Stimulated activated CD4-positive, alpha-beta T cell treated with anti-CD3 and anti-CD28 coated beads, TNF-alpha, amount 100 ng/mL, for 24 hours (primary cell): ENCODE measurements around the gene ZBTB16.

ENCODE experiments used
- DNase-seq, 3 experiments: peaks; one replicate each; pipeline ENCODE4 v3.0.0-alpha.2; 2020; ENCODE audit warnings: low read depth in 3 of 3

The ZBTB16 gene

GRCh38 chr11:114063829-114064201, 4.3 kb downstream of the ZBTB16 start:
- DNase-seq = no peak

GRCh38 chr11:114064216-114064615, 4.7 kb downstream of the ZBTB16 start:
- DNase-seq = no peak

GRCh38 chr11:114065094-114065493, 5.6 kb downstream of the ZBTB16 start:
- no peak for DNase-seq

- no peak for DNase-seq
Observed at GRCh38 chr11:114066046-114066648, 6.6 kb downstream of the ZBTB16 start.

GRCh38 chr11:114068327-114068726, 8.8 kb downstream of the ZBTB16 start:
- no peak for DNase-seq

- no peak for DNase-seq
Observed at GRCh38 chr11:114070464-114071139, 11.1 kb downstream of the ZBTB16 start.

- no peak for DNase-seq
Observed at GRCh38 chr11:114073007-114073827, 13.7 kb downstream of the ZBTB16 start.

- no peak for DNase-seq
Observed at GRCh38 chr11:114073828-114074381, 14.4 kb downstream of the ZBTB16 start.

- no peak for DNase-seq
Observed at GRCh38 chr11:114074546-114075343, 15.2 kb downstream of the ZBTB16 start.

- no peak for DNase-seq
Observed at GRCh38 chr11:114075344-114075610, 15.8 kb downstream of the ZBTB16 start.

GRCh38 chr11:114075891-114076441, 16.5 kb downstream of the ZBTB16 start:
- DNase-seq = no peak

GRCh38 chr11:114076921-114077331, 17.4 kb downstream of the ZBTB16 start:
- no peak for DNase-seq

GRCh38 chr11:114077482-114078305, 18.2 kb downstream of the ZBTB16 start:
- no peak for DNase-seq

GRCh38 chr11:114078423-114078822, 18.9 kb downstream of the ZBTB16 start:
- no peak for DNase-seq

- DNase-seq = no peak
Observed at GRCh38 chr11:114079511-114080065, 20.1 kb downstream of the ZBTB16 start.

GRCh38 chr11:114080219-114080618, 20.7 kb downstream of the ZBTB16 start:
- no peak for DNase-seq

GRCh38 chr11:114080769-114081168, 21.3 kb downstream of the ZBTB16 start:
- no peak for DNase-seq

- DNase-seq = no peak
Observed at GRCh38 chr11:114081641-114082414, 22.3 kb downstream of the ZBTB16 start.

GRCh38 chr11:114082415-114082748, 22.9 kb downstream of the ZBTB16 start:
- DNase-seq = no peak

- no peak for DNase-seq
Observed at GRCh38 chr11:114082767-114083181, 23.3 kb downstream of the ZBTB16 start.
